ENCODE measurements around the gene SGIP1. TPM values are rescaled to one million over a fixed set of nuclear protein-coding genes. Genes with fewer than 3 reads are reported as not detected.

SGIP1 gene
- total and polyA plus RNA-seq, 2 of the 8 experiments (the other 6 are each of a cell fraction or from before 2014, with no cell fraction given), result 1.4 to 2.1 TPM

DNA sequence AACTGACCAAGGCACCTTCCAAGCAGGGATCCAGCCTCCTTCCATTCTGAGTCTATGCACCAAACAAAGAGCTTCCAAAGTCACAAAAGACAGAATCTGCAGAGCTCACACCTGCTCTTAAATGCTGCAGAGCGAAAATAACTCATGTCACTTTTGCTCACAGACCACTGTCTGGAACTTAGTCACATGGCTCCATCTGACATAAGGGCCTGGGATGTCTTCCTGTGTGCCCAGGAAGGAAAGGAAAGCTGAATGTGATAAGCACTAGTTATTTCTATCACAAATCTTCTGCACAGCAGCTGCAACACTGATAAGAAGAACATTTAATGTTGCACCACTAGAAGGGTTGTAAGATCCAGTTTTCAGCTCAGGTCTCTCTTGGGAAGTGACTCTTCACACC lies 39.5 kb upstream of the SGIP1 start (continued):
- TF ChIP-seq, protein P1, sequence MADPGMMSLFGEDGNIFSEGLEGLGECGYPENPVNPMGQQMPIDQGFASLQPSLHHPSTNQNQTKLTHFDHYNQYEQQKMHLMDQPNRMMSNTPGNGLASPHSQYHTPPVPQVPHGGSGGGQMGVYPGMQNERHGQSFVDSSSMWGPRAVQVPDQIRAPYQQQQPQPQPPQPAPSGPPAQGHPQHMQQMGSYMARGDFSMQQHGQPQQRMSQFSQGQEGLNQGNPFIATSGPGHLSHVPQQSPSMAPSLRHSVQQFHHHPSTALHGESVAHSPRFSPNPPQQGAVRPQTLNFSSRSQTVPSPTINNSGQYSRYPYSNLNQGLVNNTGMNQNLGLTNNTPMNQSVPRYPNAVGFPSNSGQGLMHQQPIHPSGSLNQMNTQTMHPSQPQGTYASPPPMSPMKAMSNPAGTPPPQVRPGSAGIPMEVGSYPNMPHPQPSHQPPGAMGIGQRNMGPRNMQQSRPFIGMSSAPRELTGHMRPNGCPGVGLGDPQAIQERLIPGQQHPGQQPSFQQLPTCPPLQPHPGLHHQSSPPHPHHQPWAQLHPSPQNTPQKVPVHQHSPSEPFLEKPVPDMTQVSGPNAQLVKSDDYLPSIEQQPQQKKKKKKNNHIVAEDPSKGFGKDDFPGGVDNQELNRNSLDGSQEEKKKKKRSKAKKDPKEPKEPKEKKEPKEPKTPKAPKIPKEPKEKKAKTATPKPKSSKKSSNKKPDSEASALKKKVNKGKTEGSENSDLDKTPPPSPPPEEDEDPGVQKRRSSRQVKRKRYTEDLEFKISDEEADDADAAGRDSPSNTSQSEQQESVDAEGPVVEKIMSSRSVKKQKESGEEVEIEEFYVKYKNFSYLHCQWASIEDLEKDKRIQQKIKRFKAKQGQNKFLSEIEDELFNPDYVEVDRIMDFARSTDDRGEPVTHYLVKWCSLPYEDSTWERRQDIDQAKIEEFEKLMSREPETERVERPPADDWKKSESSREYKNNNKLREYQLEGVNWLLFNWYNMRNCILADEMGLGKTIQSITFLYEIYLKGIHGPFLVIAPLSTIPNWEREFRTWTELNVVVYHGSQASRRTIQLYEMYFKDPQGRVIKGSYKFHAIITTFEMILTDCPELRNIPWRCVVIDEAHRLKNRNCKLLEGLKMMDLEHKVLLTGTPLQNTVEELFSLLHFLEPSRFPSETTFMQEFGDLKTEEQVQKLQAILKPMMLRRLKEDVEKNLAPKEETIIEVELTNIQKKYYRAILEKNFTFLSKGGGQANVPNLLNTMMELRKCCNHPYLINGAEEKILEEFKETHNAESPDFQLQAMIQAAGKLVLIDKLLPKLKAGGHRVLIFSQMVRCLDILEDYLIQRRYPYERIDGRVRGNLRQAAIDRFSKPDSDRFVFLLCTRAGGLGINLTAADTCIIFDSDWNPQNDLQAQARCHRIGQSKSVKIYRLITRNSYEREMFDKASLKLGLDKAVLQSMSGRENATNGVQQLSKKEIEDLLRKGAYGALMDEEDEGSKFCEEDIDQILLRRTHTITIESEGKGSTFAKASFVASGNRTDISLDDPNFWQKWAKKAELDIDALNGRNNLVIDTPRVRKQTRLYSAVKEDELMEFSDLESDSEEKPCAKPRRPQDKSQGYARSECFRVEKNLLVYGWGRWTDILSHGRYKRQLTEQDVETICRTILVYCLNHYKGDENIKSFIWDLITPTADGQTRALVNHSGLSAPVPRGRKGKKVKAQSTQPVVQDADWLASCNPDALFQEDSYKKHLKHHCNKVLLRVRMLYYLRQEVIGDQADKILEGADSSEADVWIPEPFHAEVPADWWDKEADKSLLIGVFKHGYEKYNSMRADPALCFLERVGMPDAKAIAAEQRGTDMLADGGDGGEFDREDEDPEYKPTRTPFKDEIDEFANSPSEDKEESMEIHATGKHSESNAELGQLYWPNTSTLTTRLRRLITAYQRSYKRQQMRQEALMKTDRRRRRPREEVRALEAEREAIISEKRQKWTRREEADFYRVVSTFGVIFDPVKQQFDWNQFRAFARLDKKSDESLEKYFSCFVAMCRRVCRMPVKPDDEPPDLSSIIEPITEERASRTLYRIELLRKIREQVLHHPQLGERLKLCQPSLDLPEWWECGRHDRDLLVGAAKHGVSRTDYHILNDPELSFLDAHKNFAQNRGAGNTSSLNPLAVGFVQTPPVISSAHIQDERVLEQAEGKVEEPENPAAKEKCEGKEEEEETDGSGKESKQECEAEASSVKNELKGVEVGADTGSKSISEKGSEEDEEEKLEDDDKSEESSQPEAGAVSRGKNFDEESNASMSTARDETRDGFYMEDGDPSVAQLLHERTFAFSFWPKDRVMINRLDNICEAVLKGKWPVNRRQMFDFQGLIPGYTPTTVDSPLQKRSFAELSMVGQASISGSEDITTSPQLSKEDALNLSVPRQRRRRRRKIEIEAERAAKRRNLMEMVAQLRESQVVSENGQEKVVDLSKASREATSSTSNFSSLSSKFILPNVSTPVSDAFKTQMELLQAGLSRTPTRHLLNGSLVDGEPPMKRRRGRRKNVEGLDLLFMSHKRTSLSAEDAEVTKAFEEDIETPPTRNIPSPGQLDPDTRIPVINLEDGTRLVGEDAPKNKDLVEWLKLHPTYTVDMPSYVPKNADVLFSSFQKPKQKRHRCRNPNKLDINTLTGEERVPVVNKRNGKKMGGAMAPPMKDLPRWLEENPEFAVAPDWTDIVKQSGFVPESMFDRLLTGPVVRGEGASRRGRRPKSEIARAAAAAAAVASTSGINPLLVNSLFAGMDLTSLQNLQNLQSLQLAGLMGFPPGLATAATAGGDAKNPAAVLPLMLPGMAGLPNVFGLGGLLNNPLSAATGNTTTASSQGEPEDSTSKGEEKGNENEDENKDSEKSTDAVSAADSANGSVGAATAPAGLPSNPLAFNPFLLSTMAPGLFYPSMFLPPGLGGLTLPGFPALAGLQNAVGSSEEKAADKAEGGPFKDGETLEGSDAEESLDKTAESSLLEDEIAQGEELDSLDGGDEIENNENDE (IDR thresholded peaks at IDR 0.05; ENCODE audit: insufficient replicate concordance, low read length), result no peak
